Measurements from ENCODE around the gene UQCRQ. TPM values are rescaled to one million over a fixed set of nuclear protein-coding genes. Genes with fewer than 3 reads are reported as not detected.
A peak's percentile ranks its signal among the peaks of the same experiment; 100 is the strongest.

UQCRQ gene
- total and polyA plus RNA-seq, 9 of the 15 experiments (the other 6 are each of a cell fraction or from before 2014, with no cell fraction given): 235 to 2,421 (median 883) TPM

- TF ChIP-seq E2F8 (IDR thresholded peaks at IDR 0.05; ENCODE audit: low read depth, partially characterized antibody) (no peak), VEZF1 (CRISPR knock-in tag; IDR thresholded peaks at IDR 0.05) (0 out of 2 replicates have a peak, but pooled peaks have one; percentile 3), RHOXF2B (CRISPR knock-in tag; conservative IDR thresholded peaks at IDR 0.05) (no peak), ATF7 (IDR thresholded peaks at IDR 0.05) (no peak), ZNF239 (CRISPR knock-in tag; IDR thresholded peaks at IDR 0.05) (no peak), ZNF311 (CRISPR knock-in tag; IDR thresholded peaks at IDR 0.05) (no peak), KDM2B (CRISPR knock-in tag; IDR thresholded peaks at IDR 0.05) (no peak), ZC3H11A (IDR thresholded peaks at IDR 0.05; ENCODE audit: low read depth, low read length) (no peak), POLR2A (conservative IDR thresholded peaks at IDR 0.05) (0 out of 2 replicates have a peak, but pooled peaks have one; percentile 36), RAD21 (CRISPR knock-in tag; conservative IDR thresholded peaks at IDR 0.05 in 1 of 2, IDR thresholded peaks at IDR 0.05 in 1 of 2) (peak in 1 of 2 experiments; percentile 7; a peak in 1 of 4 replicates), SUPT5H (IDR thresholded peaks at IDR 0.05) (peak; percentile 55; the same call in 1 of the 2 replicates), WHSC1 (IDR thresholded peaks at IDR 0.05; ENCODE audit: low read length) (no peak), ZFX (CRISPR knock-in tag; IDR thresholded peaks at IDR 0.05) (peak; percentile 46), RBM22 (IDR thresholded peaks at IDR 0.05; ENCODE audit: low read depth, low read length, poor library complexity, severe bottlenecking) (peak; percentile 31), E2F6 (IDR thresholded peaks at IDR 0.05; ENCODE audit: borderline replicate concordance in 1 of 2, extremely low read depth in 1 of 2, insufficient read depth in 1 of 2, insufficient read length in 1 of 2, low read depth in 1 of 2, low read length in 1 of 2, poor library complexity in 1 of 2, severe bottlenecking in 1 of 2) (no peak), ILK (tag; IDR thresholded peaks at IDR 0.05; ENCODE audit: borderline replicate concordance, low read depth) (no peak), UBTF (IDR thresholded peaks at IDR 0.05; ENCODE audit: borderline replicate concordance in 1 of 2, low read depth in 2 of 2, low read length in 2 of 2) (no peak), SMARCA4 (IDR thresholded peaks at IDR 0.05) (peak; percentile 27; the same call in 1 of the 2 replicates), NR4A1 (CRISPR knock-in tag; IDR thresholded peaks at IDR 0.05) (no peak), NR4A1 (tag; IDR thresholded peaks at IDR 0.05) (no peak), BMI1 (IDR thresholded peaks at IDR 0.05; ENCODE audit: low read length) (no peak)
Observed at GRCh38 chr5:132873119-132873929, 6.9 kb downstream of the UQCRQ start, which contains the start of gene LEAP2 (continued).
